HG03095 (cell line): Measurements from ENCODE around the gene PCSK9.

Experiments
- ATAC-seq: cut with Tn5 transposase; IDR thresholded peaks from one replicate; pipeline ENCODE4 v1.9.1; 2021; ENCODE audit warnings: moderate library complexity; ENCODE audit not compliant: unreplicated experiment

The PCSK9 gene

DNA sequence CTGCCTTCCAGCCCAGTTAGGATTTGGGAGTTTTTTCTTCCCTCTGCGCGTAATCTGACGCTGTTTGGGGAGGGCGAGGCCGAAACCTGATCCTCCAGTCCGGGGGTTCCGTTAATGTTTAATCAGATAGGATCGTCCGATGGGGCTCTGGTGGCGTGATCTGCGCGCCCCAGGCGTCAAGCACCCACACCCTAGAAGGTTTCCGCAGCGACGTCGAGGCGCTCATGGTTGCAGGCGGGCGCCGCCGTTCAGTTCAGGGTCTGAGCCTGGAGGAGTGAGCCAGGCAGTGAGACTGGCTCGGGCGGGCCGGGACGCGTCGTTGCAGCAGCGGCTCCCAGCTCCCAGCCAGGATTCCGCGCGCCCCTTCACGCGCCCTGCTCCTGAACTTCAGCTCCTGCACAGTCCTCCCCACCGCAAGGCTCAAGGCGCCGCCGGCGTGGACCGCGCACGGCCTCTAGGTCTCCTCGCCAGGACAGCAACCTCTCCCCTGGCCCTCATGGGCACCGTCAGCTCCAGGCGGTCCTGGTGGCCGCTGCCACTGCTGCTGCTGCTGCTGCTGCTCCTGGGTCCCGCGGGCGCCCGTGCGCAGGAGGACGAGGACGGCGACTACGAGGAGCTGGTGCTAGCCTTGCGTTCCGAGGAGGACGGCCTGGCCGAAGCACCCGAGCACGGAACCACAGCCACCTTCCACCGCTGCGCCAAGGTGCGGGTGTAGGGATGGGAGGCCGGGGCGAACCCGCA lies at the start of gene PCSK9:
TSS of gene PCSK9 (plus strand) at position 207 of the 741 bp plus-strand sequence. CDS start at position 497, 290 bp downstream.
- no peak for ATAC-seq

GRCh38 chr1:54989968-54990810 lies 49.2 kb upstream of the PCSK9 start:
- ATAC-seq: no peak

DNA sequence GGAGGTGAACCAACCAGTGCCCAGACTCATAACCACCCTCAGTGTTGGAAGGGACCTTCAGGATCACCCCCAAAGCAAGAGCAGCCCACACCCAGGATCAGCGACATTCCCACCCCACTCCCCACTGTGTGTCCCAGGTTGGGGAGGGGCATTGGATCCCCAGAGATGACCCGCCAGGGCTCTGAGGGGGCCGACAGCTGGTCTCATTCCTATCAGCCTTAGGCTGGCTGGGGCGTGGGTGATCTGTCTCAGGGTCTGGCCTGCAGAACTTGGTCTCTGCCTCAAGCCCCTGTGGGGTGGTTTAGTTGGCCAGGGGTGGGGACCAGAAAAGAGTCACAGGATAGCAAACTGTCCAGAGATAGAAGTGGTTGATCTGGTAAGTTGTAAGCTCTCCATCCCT lies 48.4 kb upstream of the PCSK9 start:
- ATAC-seq: no peak

- ATAC-seq: no peak
Observed at GRCh38 chr1:54991939-54992338, 47.4 kb upstream of the PCSK9 start.

GRCh38 chr1:54993140-54993539 lies 46.2 kb upstream of the PCSK9 start:
- no peak for ATAC-seq

- ATAC-seq: no peak
Observed at GRCh38 chr1:54994355-54994990, 44.9 kb upstream of the PCSK9 start.

- no peak for ATAC-seq
Observed at GRCh38 chr1:54995013-54995760, 44.2 kb upstream of the PCSK9 start.

DNA sequence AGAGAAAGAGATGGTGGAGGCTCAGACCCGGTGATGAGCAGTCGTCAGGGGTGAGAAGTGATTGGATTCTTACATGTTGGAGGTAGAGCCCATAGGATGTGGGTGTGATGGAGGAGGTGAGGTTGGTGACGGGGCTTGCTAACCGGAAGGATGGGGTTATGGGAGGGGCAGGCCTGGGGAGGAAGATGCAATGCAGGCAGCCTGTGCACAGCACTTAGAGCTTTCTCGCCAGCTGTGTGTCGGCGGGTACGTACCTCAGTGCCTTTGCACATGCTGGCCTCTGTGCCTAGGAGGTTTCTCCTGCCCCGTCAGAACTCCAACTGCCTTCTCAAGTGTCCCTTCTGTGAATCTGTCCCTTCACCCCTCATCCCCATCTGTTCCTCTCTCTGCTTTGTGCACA lies 43.5 kb upstream of the PCSK9 start:
- no peak for ATAC-seq

DNA sequence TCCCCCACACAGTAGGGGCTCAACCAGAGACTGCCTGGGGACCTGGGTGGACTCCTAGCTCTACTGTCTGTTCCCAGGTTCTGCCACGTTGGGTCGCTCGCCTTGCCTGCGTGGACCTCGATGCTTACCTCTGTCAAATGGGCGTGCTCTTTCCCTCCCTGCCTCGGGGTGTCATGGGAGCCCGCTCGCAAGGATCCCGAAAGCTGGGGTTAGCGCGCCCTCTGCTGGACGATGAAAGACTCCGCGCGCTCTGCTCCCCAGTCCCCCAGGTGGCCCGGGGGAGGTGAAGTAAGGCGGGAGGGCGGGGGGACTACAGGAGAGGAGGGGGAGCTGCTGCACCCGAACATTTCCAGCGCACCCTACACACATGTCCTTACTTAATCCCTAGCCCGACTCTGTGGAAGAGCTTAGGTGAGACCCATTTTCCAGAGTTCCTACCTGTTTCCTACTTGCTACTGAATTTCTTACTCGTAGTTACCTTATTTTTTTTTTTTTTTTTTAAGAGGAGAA lies 42.9 kb upstream of the PCSK9 start:
- ATAC-seq: peak; percentile 82

DNA sequence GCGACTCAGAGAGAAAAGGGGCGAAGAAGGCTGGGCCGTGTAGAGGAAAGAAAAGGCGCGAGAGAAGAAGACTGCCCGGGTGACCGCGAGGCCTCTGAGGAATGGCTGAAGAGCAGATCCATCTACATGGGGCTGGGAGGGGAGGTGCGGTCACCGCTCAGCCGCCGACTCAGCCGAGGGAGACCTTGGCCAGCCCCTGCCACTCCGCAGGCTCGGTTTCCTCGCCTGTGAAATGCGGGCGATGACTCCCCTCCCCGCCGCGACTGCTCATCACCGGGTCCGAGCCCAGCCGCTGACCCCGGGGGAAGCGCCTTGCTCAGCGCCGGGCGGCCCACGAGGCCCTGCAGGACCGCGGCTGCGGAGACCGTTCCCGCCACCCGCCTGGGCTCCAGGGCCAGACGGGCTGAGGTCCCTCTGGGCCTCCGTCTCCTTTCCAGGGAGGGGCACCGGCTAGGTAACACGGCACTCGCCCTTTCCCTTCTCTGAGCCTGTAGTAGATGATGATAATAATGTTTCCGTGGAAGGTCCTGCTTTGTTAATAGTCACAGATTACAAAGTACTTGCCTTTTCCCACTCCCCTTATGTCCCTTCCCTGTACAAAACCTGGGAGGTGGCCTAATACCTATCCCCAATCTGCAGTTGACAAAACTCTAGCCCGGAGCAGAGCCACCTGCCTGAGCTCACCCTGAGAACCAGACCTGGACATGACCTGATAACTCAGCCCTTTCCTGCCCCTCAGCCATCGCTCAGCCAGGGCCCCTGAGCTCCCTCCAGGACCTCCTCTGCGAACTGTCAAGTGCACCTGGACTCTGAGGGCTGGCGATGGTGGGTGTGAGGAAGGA lies 42.3 kb upstream of the PCSK9 start:
- ATAC-seq: no peak

DNA sequence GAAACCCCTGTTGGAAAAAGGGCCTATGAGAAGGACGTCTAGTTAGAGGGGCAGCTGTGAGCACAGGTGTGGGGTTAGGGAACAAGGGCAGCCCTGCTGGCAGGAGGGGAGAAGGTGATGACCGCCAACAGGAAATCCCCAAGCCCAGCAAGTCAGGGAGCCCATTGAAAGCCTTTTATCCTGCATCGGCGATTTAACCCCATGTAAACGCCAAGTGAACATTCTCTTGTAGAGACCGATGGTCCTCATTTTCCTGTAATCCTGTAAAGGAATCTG lies 41.7 kb upstream of the PCSK9 start:
- no peak for ATAC-seq

GRCh38 chr1:54998100-54998499 lies 41.2 kb upstream of the PCSK9 start:
- no peak for ATAC-seq

DNA sequence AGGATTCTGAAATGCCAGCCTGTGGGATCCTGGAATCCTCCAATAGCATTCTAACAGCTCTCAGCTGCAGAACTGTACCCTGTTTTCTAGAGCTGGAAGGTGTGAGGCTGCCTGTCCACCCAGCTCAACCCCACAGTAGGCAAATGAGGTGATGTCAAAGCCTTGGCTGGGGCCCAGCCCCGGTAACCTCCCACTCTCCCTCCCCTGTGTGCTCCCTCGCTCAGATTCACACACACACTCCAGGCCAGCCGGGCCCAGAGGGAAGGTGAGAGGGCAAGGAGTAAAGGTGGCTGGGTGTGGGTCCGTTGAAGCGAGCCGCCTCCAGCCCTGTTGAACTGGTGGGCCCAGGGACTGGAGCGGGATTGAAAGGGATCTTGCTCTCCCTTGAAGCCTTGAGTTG lies 40.7 kb upstream of the PCSK9 start, which contains the start of gene BSND:
TSS of gene BSND (plus strand) at position 257 of the 400 bp plus-strand sequence. CDS start 254 bp downstream, outside the sequence.
- ATAC-seq: no peak

DNA sequence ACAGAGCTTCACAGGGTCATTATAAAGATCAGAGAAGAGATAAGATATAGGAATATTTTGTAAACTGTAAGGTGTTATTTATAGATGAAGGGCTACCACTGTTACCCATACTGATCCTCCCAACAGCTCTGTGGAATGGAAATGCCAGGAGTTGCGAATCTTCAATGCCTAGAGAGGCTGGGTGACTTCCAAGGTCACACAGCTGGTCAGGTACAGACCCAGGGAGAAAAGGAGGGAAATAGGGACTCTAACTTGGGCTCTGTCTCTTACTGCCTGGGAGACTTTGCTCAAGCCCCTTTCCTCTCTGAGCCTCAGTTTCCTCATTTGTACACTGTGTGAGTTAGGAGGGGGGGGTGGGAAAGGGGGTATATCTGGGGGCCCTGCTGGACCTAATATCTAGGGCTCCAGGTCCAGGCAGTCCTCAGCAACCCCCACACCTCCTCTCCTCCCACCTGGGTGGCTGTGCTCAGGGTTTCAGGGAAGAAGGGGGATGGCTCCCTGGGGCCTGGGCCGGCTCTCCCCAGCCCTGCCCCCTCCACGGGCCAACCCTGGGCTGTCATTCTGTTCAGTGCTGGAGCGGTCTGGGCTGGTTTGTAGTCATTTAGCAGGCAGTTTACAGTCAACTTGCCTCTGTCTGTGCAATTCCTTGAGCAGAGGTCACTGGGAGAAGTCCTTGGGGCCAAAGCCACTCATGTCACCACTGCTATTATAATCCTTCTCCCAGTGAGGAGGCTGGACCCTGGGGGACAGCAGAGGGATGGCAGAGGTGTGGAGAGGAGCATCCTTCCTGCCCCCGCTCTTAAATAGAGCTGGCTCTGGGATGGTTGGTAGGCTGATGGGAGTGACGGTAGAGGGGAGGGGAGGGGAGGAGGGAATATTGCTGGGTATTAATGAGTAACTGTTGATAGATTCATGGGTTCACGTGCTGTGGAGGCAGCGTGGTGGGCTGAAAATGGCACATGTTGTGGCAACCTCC lies 39.0 kb upstream of the PCSK9 start:
- no peak for ATAC-seq

DNA sequence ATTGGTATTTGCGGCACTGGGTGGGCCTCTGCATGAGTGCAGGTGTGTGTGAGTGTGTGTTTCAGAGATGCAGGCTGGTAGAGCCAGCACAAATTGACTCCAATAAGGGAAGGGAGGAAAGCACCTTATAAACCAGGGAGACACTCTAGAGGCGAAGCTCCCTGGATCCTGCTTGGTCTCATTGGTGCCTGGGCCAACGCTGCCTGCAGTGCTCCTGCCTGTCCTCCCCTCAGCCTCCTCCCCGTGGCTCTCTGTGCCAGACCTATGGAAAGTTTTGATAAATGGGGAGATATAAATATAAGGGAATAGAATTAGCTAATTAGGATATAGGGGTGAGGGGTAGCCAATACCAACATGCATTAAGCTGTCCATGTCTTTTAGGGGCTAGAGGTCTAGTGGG lies 38.0 kb upstream of the PCSK9 start:
- no peak for ATAC-seq

- no peak for ATAC-seq
Observed at GRCh38 chr1:55002686-55003085, 36.7 kb upstream of the PCSK9 start.

DNA sequence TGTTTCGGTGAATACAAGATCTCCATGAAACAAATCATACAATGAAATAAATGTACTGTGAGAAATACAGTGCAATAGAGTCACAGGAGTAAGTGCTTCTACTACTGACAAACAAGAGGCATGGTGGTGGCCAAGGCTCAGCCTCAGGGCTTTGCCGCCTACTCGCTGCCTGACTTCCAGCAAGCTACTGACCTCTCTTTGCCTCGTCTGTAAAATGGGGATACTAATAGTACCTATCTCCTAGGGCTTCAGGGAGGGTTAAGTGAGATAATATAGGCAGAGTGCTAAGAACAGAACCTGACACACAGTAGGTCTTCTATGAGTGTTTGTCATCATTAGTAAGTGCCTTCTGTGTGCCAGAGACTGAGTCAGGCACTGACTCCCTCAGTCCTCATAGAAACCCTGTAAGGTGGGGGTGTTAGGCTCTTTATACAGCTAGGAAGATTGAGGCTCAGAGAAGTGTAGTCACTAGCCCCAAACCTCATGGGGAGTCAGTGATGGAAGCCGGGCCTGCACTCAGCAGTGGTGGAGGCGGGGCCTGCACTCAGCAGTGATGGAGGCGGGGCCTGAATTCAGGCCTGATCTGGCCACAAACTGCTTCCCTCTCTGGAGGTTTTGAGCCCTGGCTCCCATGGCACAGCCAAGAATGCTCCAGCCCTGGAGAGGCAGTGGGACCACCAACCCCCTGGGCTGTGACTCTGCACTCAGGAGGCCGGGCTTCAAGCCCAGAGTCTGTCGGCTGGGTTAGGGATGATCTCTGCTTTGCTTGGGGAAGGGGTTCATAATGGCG lies 33.8 kb upstream of the PCSK9 start:
- no peak for ATAC-seq

GRCh38 chr1:55006931-55007330 lies 32.4 kb upstream of the PCSK9 start:
- ATAC-seq: no peak
